DOHH2 (cell line): Measurements from ENCODE around the gene MOAP1.
"Not testable (repeated sequence)": the region's sequence is repeated elsewhere in the genome, so short reads cannot be mapped to it uniquely, and the experiment has no call there.

Experiments
- H3F3A ChIP-seq: fragments of 200-600 bp; sonication (generic), shearing (Covaris generic); 2 replicates; pipeline ENCODE4 v1.6.0; 2016; ENCODE audit warnings: antibody characterized with exemption, mild to moderate bottlenecking; ENCODE audit not compliant: control insufficient read depth, insufficient read depth
- H3K27ac ChIP-seq: fragments of 200-600 bp; sonication (generic); 2 replicates; pipeline ENCODE4 v1.5.1; 2014; ENCODE audit warnings: low read depth, mild to moderate bottlenecking, low read length, moderate library complexity
- H3K27me3 ChIP-seq: fragments of 200-600 bp; sonication (generic); 2 replicates; pipeline ENCODE4 v1.6.1; 2014; ENCODE audit warnings: mild to moderate bottlenecking, low read length, mixed read lengths; ENCODE audit not compliant: control insufficient read depth
- H3K36me3 ChIP-seq: fragments of 200-600 bp; sonication (generic); 2 replicates; pipeline ENCODE4 v1.6.1; 2014; ENCODE audit warnings: mild to moderate bottlenecking, low read length, moderate library complexity, mixed read lengths; ENCODE audit not compliant: control insufficient read depth
- H3K4me1 ChIP-seq: fragments of 200-600 bp; sonication (generic); 2 replicates; pipeline ENCODE4 v1.6.1; 2014; ENCODE audit warnings: mild to moderate bottlenecking, low read length, mixed read lengths; ENCODE audit not compliant: control insufficient read depth
- H3K4me2 ChIP-seq: fragments of 200-600 bp; sonication (generic); 2 replicates; pipeline ENCODE4 v1.6.0; 2014; ENCODE audit warnings: mild to moderate bottlenecking, low read length, moderate library complexity
- H3K4me3 ChIP-seq: fragments of 200-600 bp; sonication (generic); 2 replicates; pipeline ENCODE4 v1.5.1; 2014; ENCODE audit warnings: mild to moderate bottlenecking, low read length, mixed read lengths
- H3K79me2 ChIP-seq: fragments of 200-600 bp; sonication (generic); 2 replicates; pipeline ENCODE4 v1.6.1; 2014; ENCODE audit warnings: mild to moderate bottlenecking, low read length, mixed read lengths; ENCODE audit not compliant: control insufficient read depth
- H3K9me2 ChIP-seq: fragments of 200-600 bp; sonication (generic); replicated peaks from 2 replicates; pipeline ENCODE4 v1.6.1; 2014; ENCODE audit warnings: mild to moderate bottlenecking, low read length, mixed read lengths; ENCODE audit not compliant: control insufficient read depth
- H3K9me3 ChIP-seq: fragments of 200-600 bp; sonication (generic); 2 replicates; pipeline ENCODE4 v1.6.1; 2014; ENCODE audit warnings: antibody characterized with exemption, low read length, mixed read lengths; ENCODE audit not compliant: control insufficient read depth, insufficient read depth
- H4K20me1 ChIP-seq: fragments of 200-600 bp; sonication (generic); 2 replicates; pipeline ENCODE4 v1.6.0; 2014; ENCODE audit warnings: low read depth, mild to moderate bottlenecking, antibody characterized with exemption, low read length, moderate library complexity; ENCODE audit not compliant: control insufficient read depth, insufficient read depth
- CTCF ChIP-seq: fragments of 200-600 bp; sonication (generic); IDR thresholded peaks from one replicate; pipeline ENCODE4 v1.5.1; 2014; ENCODE audit warnings: antibody characterized with exemption, mild to moderate bottlenecking, low read depth, low read length; ENCODE audit not compliant: poor library complexity, severe bottlenecking
- EZH2phosphoT487 ChIP-seq: fragments of 200-600 bp; sonication (generic); IDR thresholded peaks from 2 replicates; pipeline ENCODE4 v1.6.1; 2017; ENCODE audit warnings: borderline replicate concordance, mild to moderate bottlenecking, antibody characterized with exemption, low read length, moderate library complexity, mixed read lengths

The MOAP1 gene

GRCh38 chr14:93168610-93169009, 16.1 kb downstream of the MOAP1 start:
- H3K4me1 ChIP-seq: peaks cover 15% of the 10 kb centered on the region
- H3K79me2 ChIP-seq, H3K4me3 ChIP-seq, H4K20me1 ChIP-seq, H3K27me3 ChIP-seq, H3K4me2 ChIP-seq, H3F3A ChIP-seq, H3K27ac ChIP-seq, H3K36me3 ChIP-seq, H3K9me3 ChIP-seq, H3K9me2 ChIP-seq: not testable (repeated sequence)

GRCh38 chr14:93165271-93166265, 19.1 kb downstream of the MOAP1 start:
- H3K79me2 ChIP-seq, H3K36me3 ChIP-seq, H4K20me1 ChIP-seq, H3K27me3 ChIP-seq, H3K9me3 ChIP-seq, H3K9me2 ChIP-seq, H3F3A ChIP-seq: not testable (repeated sequence)
- peak overlapping the region; percentile 33 for H3K4me2 ChIP-seq
- H3K4me3 ChIP-seq: 0 out of 2 replicates have a peak overlapping the region, but pooled peaks have one; percentile 12
- H3K4me1 ChIP-seq: peaks cover 33% of the 10 kb centered on the region
- H3K27ac ChIP-seq: peak overlapping the region; percentile 59

GRCh38 chr14:93163564-93163963, 21.1 kb downstream of the MOAP1 start:
- Histone ChIP-seq H3K27me3 (no peaks in the 10 kb centered on the region), H3K9me2 (no peaks in the 10 kb centered on the region), H4K20me1 (no peaks in the 10 kb centered on the region), H3F3A (peaks cover 3% of the 10 kb centered on the region; the same call in 1 of the 2 replicates), H3K4me3 (no peak overlapping the region), H3K9me3 (no peaks in the 10 kb centered on the region), H3K36me3 (no peaks in the 10 kb centered on the region), H3K4me1 (peaks cover 39% of the 10 kb centered on the region), H3K79me2 (no peaks in the 10 kb centered on the region), H3K4me2 (peak overlapping the region; percentile 37), H3K27ac (peak overlapping the region; percentile 59)
- TF ChIP-seq CTCF (peak; percentile 34), EZH2phosphoT487 (no peak)

GRCh38 chr14:93161411-93161940, 23.2 kb downstream of the MOAP1 start:
- no peak for TF ChIP-seq CTCF
- TF ChIP-seq EZH2phosphoT487: no peak
- H3K4me2 ChIP-seq: no peak overlapping the region
- H3K4me3 ChIP-seq: no peak overlapping the region
- H3K27me3 ChIP-seq: no peaks in the 10 kb centered on the region
- H3F3A ChIP-seq: peaks cover 3% of the 10 kb centered on the region; the same call in 1 of the 2 replicates
- no peaks in the 10 kb centered on the region for H3K9me3 ChIP-seq
- H3K36me3 ChIP-seq: no peaks in the 10 kb centered on the region
- H3K27ac ChIP-seq: peak overlapping the region; percentile 12; the same call in 1 of the 2 replicates
- H4K20me1 ChIP-seq: no peaks in the 10 kb centered on the region
- peaks cover 39% of the 10 kb centered on the region for H3K4me1 ChIP-seq
- H3K9me2 ChIP-seq: no peaks in the 10 kb centered on the region
- H3K79me2 ChIP-seq: no peaks in the 10 kb centered on the region
